ENCODE data around the gene ARRB1.

GRCh38 chr11:75333022-75333806 lies 18.2 kb downstream of the ARRB1 start:
- TF ChIP-seq, protein P1, sequence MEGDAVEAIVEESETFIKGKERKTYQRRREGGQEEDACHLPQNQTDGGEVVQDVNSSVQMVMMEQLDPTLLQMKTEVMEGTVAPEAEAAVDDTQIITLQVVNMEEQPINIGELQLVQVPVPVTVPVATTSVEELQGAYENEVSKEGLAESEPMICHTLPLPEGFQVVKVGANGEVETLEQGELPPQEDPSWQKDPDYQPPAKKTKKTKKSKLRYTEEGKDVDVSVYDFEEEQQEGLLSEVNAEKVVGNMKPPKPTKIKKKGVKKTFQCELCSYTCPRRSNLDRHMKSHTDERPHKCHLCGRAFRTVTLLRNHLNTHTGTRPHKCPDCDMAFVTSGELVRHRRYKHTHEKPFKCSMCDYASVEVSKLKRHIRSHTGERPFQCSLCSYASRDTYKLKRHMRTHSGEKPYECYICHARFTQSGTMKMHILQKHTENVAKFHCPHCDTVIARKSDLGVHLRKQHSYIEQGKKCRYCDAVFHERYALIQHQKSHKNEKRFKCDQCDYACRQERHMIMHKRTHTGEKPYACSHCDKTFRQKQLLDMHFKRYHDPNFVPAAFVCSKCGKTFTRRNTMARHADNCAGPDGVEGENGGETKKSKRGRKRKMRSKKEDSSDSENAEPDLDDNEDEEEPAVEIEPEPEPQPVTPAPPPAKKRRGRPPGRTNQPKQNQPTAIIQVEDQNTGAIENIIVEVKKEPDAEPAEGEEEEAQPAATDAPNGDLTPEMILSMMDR (IDR thresholded peaks at IDR 0.05), result no peak
- no peak for TF ChIP-seq POLR2A (IDR thresholded peaks at IDR 0.05)
